Rectal smooth muscle tissue (tissue), 1 donor: ENCODE results near the gene ANKRD39.
A peak's percentile ranks its signal among the peaks of the same experiment; 100 is the strongest.
"Not testable (repeated sequence)": the region's sequence is repeated elsewhere in the genome, so short reads cannot be mapped to it uniquely, and the experiment has no call there.

Experiments used
- H3K27ac ChIP-seq: one replicate; pipeline ENCODE4 v1.7.0; 2013; ENCODE audit warnings: low read depth, low read length, inconsistent platforms
- H3K27me3 ChIP-seq: one replicate; pipeline ENCODE4 v1.7.0; 2013; ENCODE audit warnings: low read length; ENCODE audit not compliant: control insufficient read depth, insufficient read depth
- H3K36me3 ChIP-seq: one replicate; pipeline ENCODE4 v1.7.0; 2013; ENCODE audit warnings: low read length; ENCODE audit not compliant: control insufficient read depth, insufficient read depth
- H3K4me1 ChIP-seq: one replicate; pipeline ENCODE4 v1.7.0; 2013; ENCODE audit warnings: low read length; ENCODE audit not compliant: control insufficient read depth, insufficient read depth
- H3K4me3 ChIP-seq: one replicate; pipeline ENCODE4 v1.7.0; 2013; ENCODE audit warnings: low read length
- H3K9ac ChIP-seq: one replicate; pipeline ENCODE4 v1.7.0; 2013; ENCODE audit warnings: low read length

The ANKRD39 gene

DNA sequence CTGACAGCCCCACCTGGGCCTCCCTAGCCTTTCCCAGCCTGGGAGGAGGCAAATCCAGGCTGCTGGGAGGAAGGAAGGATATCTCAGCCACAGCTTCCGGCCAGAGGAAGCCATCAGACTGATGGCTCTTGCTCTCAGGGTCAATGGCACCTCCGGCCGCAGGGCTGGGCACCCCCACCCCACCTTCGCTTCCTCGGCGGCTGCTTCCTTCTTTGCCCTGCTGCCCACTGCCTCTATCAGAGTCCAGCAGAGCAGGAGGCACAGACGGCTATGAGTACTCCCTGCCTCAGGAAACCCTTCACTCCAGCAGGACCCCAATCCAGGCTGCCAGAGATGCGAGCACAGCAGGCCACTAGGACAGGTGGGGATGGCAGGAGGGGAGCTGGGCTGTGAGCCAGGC lies 8.8 kb upstream of the ANKRD39 start:
- Histone ChIP-seq H3K36me3 (peaks cover 40% of the 10 kb centered on the region), H3K9ac (no peak overlapping the region), H3K4me1 (peaks cover 19% of the 10 kb centered on the region), H3K27me3 (peaks cover 2% of the 10 kb centered on the region), H3K4me3 (peak overlapping the region; percentile 82), H3K27ac (peak overlapping the region; percentile 31)

- H3K4me3 ChIP-seq: no peak overlapping the region
- H3K36me3 ChIP-seq: peaks cover 44% of the 10 kb centered on the region
- peaks cover 18% of the 10 kb centered on the region for H3K4me1 ChIP-seq
- no peak overlapping the region for H3K27ac ChIP-seq
- no peak overlapping the region for H3K9ac ChIP-seq
- H3K27me3 ChIP-seq: peaks cover 1% of the 10 kb centered on the region
These were observed 8.3 kb upstream of the ANKRD39 start for GRCh38 chr2:96866149-96866548.

GRCh38 chr2:96865654-96866053 lies 7.8 kb upstream of the ANKRD39 start:
- Histone ChIP-seq H3K9ac (no peak overlapping the region), H3K4me1 (peaks cover 16% of the 10 kb centered on the region), H3K36me3 (peaks cover 46% of the 10 kb centered on the region), H3K4me3 (no peak overlapping the region), H3K27me3 (no peaks in the 10 kb centered on the region), H3K27ac (no peak overlapping the region)

GRCh38 chr2:96864343-96865091 lies 6.7 kb upstream of the ANKRD39 start:
- H3K9ac ChIP-seq: no peak overlapping the region
- peaks cover 23% of the 10 kb centered on the region for H3K4me1 ChIP-seq
- peak overlapping the region; percentile 19 for H3K27ac ChIP-seq
- H3K27me3 ChIP-seq: no peaks in the 10 kb centered on the region
- H3K4me3 ChIP-seq: no peak overlapping the region
- H3K36me3 ChIP-seq: peaks cover 53% of the 10 kb centered on the region

- Histone ChIP-seq H3K4me3 (no peak overlapping the region), H3K4me1 (peaks cover 31% of the 10 kb centered on the region), H3K27ac (peak overlapping the region; percentile 19), H3K36me3 (peaks cover 53% of the 10 kb centered on the region), H3K27me3 (no peaks in the 10 kb centered on the region), H3K9ac (no peak overlapping the region)
These were observed 5.9 kb upstream of the ANKRD39 start for GRCh38 chr2:96863575-96864342.

DNA sequence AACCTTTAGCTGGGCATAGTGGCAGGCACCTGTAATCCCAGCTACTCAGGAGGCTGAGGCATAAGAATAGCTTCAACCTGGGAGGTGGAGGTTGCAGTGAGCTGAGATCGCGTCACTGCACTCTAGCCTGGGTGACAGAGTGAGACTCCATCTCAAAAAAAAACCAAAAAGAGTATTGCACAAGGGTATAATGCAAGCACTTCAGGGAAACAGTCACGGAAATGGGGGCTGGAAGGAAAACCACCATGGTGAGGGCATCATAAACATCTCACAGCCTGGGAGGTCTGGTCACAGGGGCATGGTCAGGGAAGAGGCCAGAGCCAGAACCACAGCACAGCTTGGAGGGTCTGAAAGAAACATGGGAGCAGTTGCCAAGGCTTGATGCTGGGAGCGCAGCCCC lies 5.2 kb upstream of the ANKRD39 start:
- peaks cover 32% of the 10 kb centered on the region for H3K4me1 ChIP-seq
- H3K4me3 ChIP-seq, H3K27me3 ChIP-seq, H3K27ac ChIP-seq, H3K9ac ChIP-seq: not testable (repeated sequence)
- H3K36me3 ChIP-seq: peaks cover 53% of the 10 kb centered on the region

DNA sequence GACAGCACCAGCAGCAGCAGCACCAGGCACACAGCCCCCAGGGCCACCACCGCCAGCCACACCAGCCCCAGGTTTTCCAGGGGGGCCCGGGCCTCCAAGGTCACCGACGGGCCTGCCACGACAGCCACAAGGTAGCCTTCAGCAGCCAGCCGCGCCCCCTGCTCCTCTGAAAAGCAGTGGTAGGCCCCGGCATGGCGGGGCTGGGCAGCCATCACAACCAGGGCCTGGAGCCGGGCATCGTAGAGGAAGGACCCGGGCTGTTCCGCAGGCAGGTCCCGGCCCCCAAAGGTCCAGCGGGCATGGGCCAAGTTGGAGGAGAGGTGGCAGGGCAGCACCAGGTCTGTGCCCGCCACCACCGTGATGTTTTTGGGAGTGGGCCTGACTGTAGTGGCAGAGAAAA lies 3.3 kb upstream of the ANKRD39 start:
- Histone ChIP-seq H3K9ac (no peak overlapping the region), H3K27me3 (no peaks in the 10 kb centered on the region), H3K4me1 (peaks cover 19% of the 10 kb centered on the region), H3K36me3 (peaks cover 50% of the 10 kb centered on the region), H3K27ac (no peak overlapping the region), H3K4me3 (no peak overlapping the region)

DNA sequence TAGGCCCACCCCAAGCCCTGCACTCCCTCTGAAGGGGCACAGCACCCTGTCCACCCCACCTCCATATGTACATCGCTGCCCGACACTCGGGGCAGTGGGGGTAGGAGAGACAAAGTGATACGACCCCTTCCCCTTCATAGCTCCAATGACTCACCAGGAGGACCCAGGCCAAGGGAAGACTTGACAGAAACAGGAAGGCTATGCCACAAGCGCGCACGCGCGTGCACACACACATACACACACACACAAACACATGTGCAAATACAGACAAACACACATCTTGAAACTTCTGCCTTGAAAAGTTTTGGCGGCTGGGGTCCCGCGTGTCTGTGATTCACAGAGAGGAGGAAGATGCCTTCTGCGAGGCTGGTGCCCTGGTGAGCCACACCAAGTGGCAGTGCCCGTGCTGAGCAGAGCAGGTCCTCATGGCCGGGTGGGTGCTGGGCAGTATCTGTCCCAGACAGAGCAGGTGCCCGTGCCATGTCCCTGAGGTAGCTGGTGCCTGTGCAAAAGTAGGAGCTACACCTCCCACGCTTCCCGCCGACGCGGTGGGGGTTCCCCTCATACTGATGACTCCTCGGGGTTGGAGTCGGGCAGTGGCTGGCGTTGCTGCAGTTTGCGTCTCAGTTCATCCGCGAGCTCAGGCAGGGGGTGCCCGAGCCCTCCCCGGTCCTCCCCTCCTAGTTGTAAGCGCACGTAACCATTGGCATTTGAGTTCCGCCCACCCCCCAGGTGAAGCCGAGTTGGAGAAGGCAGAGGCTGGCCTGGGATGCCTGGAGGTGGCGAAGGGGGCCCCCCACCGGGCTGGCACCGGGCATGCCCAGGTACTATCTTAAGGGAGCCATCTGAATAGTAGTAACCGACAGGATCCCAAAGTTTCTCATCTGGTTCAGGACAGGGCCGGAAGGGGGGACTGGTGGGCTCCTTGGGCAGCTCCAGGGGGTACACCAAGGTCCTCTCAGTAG lies 2.5 kb upstream of the ANKRD39 start:
- H3K9ac ChIP-seq: no peak overlapping the region
- H3K4me1 ChIP-seq: peaks cover 19% of the 10 kb centered on the region
- H3K36me3 ChIP-seq: peaks cover 43% of the 10 kb centered on the region
- peak overlapping the region; percentile 78 for H3K27ac ChIP-seq
- no peak overlapping the region for H3K4me3 ChIP-seq
- H3K27me3 ChIP-seq: no peaks in the 10 kb centered on the region

DNA sequence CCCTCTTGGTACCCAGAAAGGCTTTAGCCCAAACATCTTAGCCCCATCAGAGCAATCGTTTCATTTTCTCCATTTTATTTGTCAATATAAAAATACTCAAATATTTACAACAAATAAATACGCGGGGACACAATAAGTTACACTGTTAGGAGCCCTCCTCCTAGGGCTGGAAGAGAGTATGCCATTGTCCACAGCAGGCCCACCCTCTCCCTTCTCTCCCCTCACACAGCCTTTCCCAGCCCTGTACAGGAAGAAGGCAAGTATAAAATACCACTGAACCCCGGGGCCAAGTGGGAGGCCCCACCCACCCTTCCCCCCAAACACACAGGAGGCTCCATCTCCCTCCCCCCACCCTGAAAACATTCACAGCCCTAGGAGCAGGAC lies 1.9 kb upstream of the ANKRD39 start:
- Histone ChIP-seq H3K4me1 (peaks cover 19% of the 10 kb centered on the region), H3K4me3 (no peak overlapping the region), H3K9ac (no peak overlapping the region), H3K27ac (peak overlapping the region; percentile 78), H3K27me3 (no peaks in the 10 kb centered on the region), H3K36me3 (peaks cover 37% of the 10 kb centered on the region)

DNA sequence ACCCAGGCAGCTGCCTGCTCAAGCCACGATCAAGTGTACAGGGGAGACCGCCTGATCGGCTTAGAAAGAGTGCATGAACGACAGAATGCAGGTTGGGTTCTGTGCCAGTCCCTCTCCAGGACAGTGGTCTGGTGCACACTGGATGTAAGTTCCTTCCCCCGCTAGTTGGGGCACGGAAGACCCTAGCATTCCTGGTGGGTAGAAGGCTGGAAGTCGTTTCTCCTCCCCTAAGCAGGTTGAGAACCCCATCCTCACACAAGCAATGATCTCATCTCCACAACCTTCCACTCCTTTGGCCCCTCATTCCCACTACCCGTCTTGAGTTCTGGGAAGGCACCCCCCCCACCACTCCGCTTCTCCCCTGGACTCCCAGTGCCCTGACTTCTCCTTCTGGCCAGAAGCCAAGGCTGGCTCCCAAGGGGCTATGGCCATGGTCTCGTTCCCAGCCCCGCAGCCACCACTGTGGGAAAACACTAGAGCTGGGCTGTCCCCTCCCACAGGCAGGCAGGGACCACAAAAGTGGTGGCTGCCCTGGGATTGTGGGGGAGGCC lies 1.4 kb upstream of the ANKRD39 start:
- Histone ChIP-seq H3K36me3 (peaks cover 35% of the 10 kb centered on the region), H3K27me3 (no peaks in the 10 kb centered on the region), H3K9ac (no peak overlapping the region), H3K4me3 (peak overlapping the region; percentile 61), H3K4me1 (peaks cover 19% of the 10 kb centered on the region), H3K27ac (peak overlapping the region; percentile 78)

DNA sequence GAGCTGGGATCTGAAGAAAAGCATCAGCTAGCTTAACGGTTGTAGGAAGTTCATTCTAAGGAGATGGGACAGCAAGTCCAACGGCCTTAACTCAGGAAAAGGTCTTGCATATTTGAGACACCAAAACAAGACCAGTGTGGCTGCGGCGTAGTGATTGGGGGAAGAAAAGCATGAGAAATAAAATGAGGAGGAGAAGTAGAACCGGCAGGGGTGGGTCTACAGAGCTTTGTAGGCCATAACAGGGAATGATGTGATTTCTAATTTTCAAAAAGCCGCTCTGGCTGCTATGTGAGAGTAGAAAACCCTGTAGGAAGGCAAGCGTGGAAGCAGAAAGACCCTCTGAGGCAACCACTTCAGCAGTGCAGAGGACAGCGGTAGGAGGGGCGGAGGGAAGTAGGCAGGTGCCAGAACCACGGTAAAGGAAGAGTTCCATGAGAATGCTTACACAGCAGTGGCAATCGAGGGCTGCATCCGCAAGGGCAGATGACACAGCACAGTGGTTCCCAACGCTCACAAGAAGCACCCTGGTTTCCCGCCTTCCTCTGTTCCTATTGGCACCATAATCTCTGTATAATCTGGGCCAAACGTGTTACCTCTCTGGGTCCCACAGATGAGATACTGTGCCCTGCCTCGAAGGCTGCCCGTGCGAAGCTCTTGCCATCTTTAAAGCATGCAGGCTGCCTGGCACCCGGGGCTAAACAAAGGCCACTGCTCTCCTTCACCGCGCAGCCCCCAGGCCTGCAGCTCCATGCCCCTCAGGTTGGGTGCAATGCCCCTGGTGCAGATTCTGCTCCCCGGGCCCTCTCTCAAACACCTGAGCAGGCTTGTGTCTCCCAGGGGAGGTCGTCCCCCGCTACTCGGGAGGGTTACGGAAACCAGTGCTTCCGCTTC lies 795 bp downstream of the ANKRD39 start:
- peak overlapping the region; percentile 49 for H3K9ac ChIP-seq
- H3K4me1 ChIP-seq: peaks cover 19% of the 10 kb centered on the region
- no peaks in the 10 kb centered on the region for H3K27me3 ChIP-seq
- peak overlapping the region; percentile 71 for H3K4me3 ChIP-seq
- H3K36me3 ChIP-seq: peaks cover 29% of the 10 kb centered on the region
- peak overlapping the region; percentile 83 for H3K27ac ChIP-seq
